ENCODE measurements around the gene GNAL.

DNA sequence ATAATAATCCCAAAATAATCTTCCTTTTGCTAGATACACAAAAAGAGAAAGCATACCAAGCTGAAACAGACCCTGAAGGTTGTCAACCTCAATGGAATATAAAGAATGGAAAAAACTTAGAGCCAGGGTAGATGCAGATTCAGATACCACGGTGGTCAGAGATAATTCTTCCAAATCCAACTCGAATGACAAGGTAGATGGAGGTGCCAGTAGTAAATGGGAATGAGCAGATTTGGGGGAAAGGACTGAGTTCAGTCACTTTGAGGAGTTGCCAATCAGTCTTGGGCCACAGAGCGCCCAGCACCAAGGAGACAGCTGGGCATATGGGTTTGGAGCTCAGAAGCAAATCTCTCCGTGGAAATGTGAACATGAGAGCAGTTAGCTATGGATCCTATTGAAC lies 158.7 kb downstream of the GNAL start:
- TF ChIP-seq, protein P1, sequence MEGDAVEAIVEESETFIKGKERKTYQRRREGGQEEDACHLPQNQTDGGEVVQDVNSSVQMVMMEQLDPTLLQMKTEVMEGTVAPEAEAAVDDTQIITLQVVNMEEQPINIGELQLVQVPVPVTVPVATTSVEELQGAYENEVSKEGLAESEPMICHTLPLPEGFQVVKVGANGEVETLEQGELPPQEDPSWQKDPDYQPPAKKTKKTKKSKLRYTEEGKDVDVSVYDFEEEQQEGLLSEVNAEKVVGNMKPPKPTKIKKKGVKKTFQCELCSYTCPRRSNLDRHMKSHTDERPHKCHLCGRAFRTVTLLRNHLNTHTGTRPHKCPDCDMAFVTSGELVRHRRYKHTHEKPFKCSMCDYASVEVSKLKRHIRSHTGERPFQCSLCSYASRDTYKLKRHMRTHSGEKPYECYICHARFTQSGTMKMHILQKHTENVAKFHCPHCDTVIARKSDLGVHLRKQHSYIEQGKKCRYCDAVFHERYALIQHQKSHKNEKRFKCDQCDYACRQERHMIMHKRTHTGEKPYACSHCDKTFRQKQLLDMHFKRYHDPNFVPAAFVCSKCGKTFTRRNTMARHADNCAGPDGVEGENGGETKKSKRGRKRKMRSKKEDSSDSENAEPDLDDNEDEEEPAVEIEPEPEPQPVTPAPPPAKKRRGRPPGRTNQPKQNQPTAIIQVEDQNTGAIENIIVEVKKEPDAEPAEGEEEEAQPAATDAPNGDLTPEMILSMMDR (IDR thresholded peaks at IDR 0.05): no peak
- TF ChIP-seq POLR2AphosphoS5 (IDR thresholded peaks at IDR 0.05) (no peak), POLR2A (IDR thresholded peaks at IDR 0.05) (no peak)
